H1 (cell line): ENCODE data around the gene FGD4. TPM values are rescaled to one million over a fixed set of nuclear protein-coding genes. Genes with fewer than 3 reads are reported as not detected.

Source experiments
- BRCA1 ChIP-seq: IDR thresholded peaks from 2 replicates; pipeline ENCODE4 v1.6.1; 2012; ENCODE audit warnings: low read depth, low read length, improper control_type of control experiment
- CBX8 ChIP-seq: fragments of 300-800, 300-1000 bp; sonication (generic); IDR thresholded peaks from 2 replicates; pipeline ENCODE4 v1.7.1; 2016; ENCODE audit warnings: low read depth, low read length, borderline replicate concordance
- CHD2 ChIP-seq: IDR thresholded peaks from 2 replicates; pipeline ENCODE4 v1.6.1; 2012; ENCODE audit warnings: low read length, improper control_type of control experiment
- CREB1 ChIP-seq: IDR thresholded peaks from 2 replicates; pipeline ENCODE4 v1.6.1; 2012; ENCODE audit warnings: inconsistent platforms
- CTBP2 ChIP-seq: IDR thresholded peaks from 2 replicates; pipeline ENCODE4 v1.7.0; 2011; ENCODE audit warnings: borderline replicate concordance, mild to moderate bottlenecking, moderate library complexity, mixed read lengths, low read length; ENCODE audit not compliant: insufficient read depth, insufficient read length
- E2F6 ChIP-seq: IDR thresholded peaks from 2 replicates; pipeline ENCODE4 v1.6.1; 2012; ENCODE audit warnings: inconsistent platforms
- HDAC2 ChIP-seq, 2 experiments: fragments of 300-600 bp in 1 of 2; sonication (generic) in 1 of 2; IDR thresholded peaks; 2 replicates each; pipeline ENCODE4 v1.6.1; 2011 to 2012; ENCODE audit warnings: low read depth in 2 of 2, low read length in 2 of 2, mild to moderate bottlenecking in 2 of 2, moderate library complexity in 2 of 2, borderline replicate concordance in 1 of 2, inconsistent platforms in 1 of 2
- JUN ChIP-seq: IDR thresholded peaks from 2 replicates; pipeline ENCODE4 v1.6.1; 2011; ENCODE audit warnings: low read depth, mild to moderate bottlenecking, improper control_type of control experiment, low read length
- JUND ChIP-seq: IDR thresholded peaks from 2 replicates; pipeline ENCODE4 v1.6.1; 2011; ENCODE audit warnings: mild to moderate bottlenecking, improper control_type of control experiment, low read length
- KDM1A ChIP-seq: fragments of 200-600, 300-600 bp; sonication (generic); IDR thresholded peaks from 2 replicates; pipeline ENCODE4 v1.7.1; 2016; ENCODE audit warnings: mild to moderate bottlenecking, low read length, borderline replicate concordance
- PHF8 ChIP-seq: fragments of 200-600 bp; sonication (generic); conservative IDR thresholded peaks from 2 replicates; pipeline ENCODE4 v1.7.1; 2012; ENCODE audit warnings: low read depth, mild to moderate bottlenecking, inconsistent platforms, low read length, moderate library complexity
- POLR2A ChIP-seq, 2 experiments: IDR thresholded peaks; 1 replicate in 1 of 2; 2 replicates in 1 of 2; pipeline ENCODE4 v1.6.1; 2011; ENCODE audit warnings: low read depth in 2 of 2, low read length in 2 of 2, mild to moderate bottlenecking in 2 of 2; ENCODE audit errors: control extremely low read depth in 1 of 2
- POLR2AphosphoS5 ChIP-seq: IDR thresholded peaks from 2 replicates; pipeline ENCODE4 v1.6.1; 2011; ENCODE audit warnings: low read depth, low read length
- POU5F1 ChIP-seq: IDR thresholded peaks from 2 replicates; pipeline ENCODE4 v1.6.1; 2011; ENCODE audit warnings: low read depth, mild to moderate bottlenecking, low read length, moderate library complexity
- RNF2 ChIP-seq: fragments of 200-900, 300-1000 bp; sonication (generic); IDR thresholded peaks from 2 replicates; pipeline ENCODE4 v1.7.1; 2016; ENCODE audit warnings: borderline replicate concordance, low read depth, mild to moderate bottlenecking, antibody characterized with exemption, low read length; ENCODE audit not compliant: poor library complexity, severe bottlenecking; ENCODE audit errors: missing control alignments
- RXRA ChIP-seq: IDR thresholded peaks from 2 replicates; pipeline ENCODE4 v1.6.1; 2011; ENCODE audit warnings: low read depth, mild to moderate bottlenecking, low read length, moderate library complexity; ENCODE audit not compliant: insufficient read depth
- SIN3A ChIP-seq, 2 experiments: IDR thresholded peaks in 1 of 2; conservative IDR thresholded peaks in 1 of 2; 2 replicates each; pipeline ENCODE4 v1.6.1; 2011 to 2012; ENCODE audit warnings: low read length in 2 of 2, improper control_type of control experiment in 1 of 2, low read depth in 1 of 2, mild to moderate bottlenecking in 1 of 2
- SP2 ChIP-seq: IDR thresholded peaks from 2 replicates; pipeline ENCODE4 v1.6.1; 2012; ENCODE audit warnings: mild to moderate bottlenecking, low read length, inconsistent platforms
- SRF ChIP-seq: IDR thresholded peaks from 2 replicates; pipeline ENCODE4 v1.6.1; 2011; ENCODE audit warnings: mild to moderate bottlenecking, low read depth, low read length, moderate library complexity
- TBP ChIP-seq: IDR thresholded peaks from 2 replicates; pipeline ENCODE4 v1.6.1; 2011; ENCODE audit warnings: low read depth, low read length, improper control_type of control experiment
- TCF12 ChIP-seq: IDR thresholded peaks from 2 replicates; pipeline ENCODE4 v1.6.1; 2011; ENCODE audit warnings: low read depth, mild to moderate bottlenecking, low read length
- TEAD4 ChIP-seq: IDR thresholded peaks from 2 replicates; pipeline ENCODE4 v1.6.1; 2012; ENCODE audit warnings: low read depth, low read length, inconsistent platforms, mixed read lengths
- polyA plus RNA-seq, 7 experiments: library from polyadenylated mRNA; depleted of rRNA in 3 of 7; stranded (reverse) in 5 of 7; unstranded in 2 of 7; fragments of >200 nt in 5 of 7; fragments of 200-250 nt in 2 of 7; gene quantifications; 1 replicate in 5 of 7; 2 replicates in 1 of 7; 4 replicates in 1 of 7; pipeline versions ENCODE4 v1.2.1 to v1.2.3, GENCODE V29; 2011 to 2013; ENCODE audit warnings: missing spikeins in 2 of 7, mixed read lengths in 2 of 7
- total RNA-seq: library from RNA; stranded (reverse); fragmentation: NEBNext Ultra II Directional; extraction: Animal tissue kit (Norgen Biotek cat#: 25700); gene quantifications from 2 replicates; pipeline ENCODE4 v1.2.1, GENCODE V29; 2021
- TF ChIP-seq, protein P1 (sequence below): IDR thresholded peaks from 2 replicates; pipeline ENCODE4 v1.6.1; 2012; ENCODE audit warnings: inconsistent platforms

The FGD4 gene
- total and polyA plus RNA-seq, 2 of the 8 experiments (the other 6 are each of a cell fraction or from before 2014, with no cell fraction given) = 8.5 to 48.2 TPM

GRCh38 chr12:32679091-32679919, 279.9 kb downstream of the FGD4 start, which contains the start of gene DNM1L (continued):
- TF ChIP-seq SP2 (no peak), BRCA1 (no peak), JUND (no peak), E2F6 (peak; percentile 55), TEAD4 (no peak), SRF (no peak), KDM1A (no peak), TBP (peak; percentile 90), CTBP2 (no peak), TCF12 (no peak), CBX8 (no peak), RXRA (no peak), POU5F1 (no peak), POLR2A (IDR thresholded peaks at IDR 0.05; ENCODE audit: control extremely low read depth in 1 of 2, low read depth in 2 of 2, low read length in 2 of 2) (peak; percentile 24 to 95), RNF2 (no peak), JUN (no peak), POLR2AphosphoS5 (peak; percentile 54), SIN3A (conservative IDR thresholded peaks at IDR 0.05 in 1 of 2, IDR thresholded peaks at IDR 0.05 in 1 of 2; ENCODE audit: low read depth in 1 of 2, low read length in 2 of 2) (peak in 1 of 2 experiments; percentile 83; a peak in 1 of 4 replicates), CHD2 (peak; percentile 62), CREB1 (0 out of 2 replicates have a peak, but pooled peaks have one; percentile 16), HDAC2 (IDR thresholded peaks at IDR 0.05; ENCODE audit: borderline replicate concordance in 1 of 2, low read depth in 2 of 2, low read length in 2 of 2) (peak; percentile 27 to 88; a peak in 2 of 4 replicates), PHF8 (peak; percentile 91)
- TF ChIP-seq, protein P1, sequence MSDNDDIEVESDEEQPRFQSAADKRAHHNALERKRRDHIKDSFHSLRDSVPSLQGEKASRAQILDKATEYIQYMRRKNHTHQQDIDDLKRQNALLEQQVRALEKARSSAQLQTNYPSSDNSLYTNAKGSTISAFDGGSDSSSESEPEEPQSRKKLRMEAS = peak; percentile 73
